ENCODE measurements around the gene NUP210.

Gene NUP210

GRCh38 chr3:13404626-13405452, 15.3 kb downstream of the NUP210 start:
- H3K4me3 ChIP-seq (ENCODE audit: low read depth, low read length): no peak overlapping the region
- TF ChIP-seq CTCF (IDR thresholded peaks at IDR 0.05; ENCODE audit: insufficient read depth, low read depth, low read length, missing control alignments): no peak
- no peak for DNase-seq (ENCODE audit: low read depth)

GRCh38 chr3:13403847-13404246, 16.3 kb downstream of the NUP210 start:
- no peak for DNase-seq (ENCODE audit: low read depth)
- H3K4me3 ChIP-seq (ENCODE audit: low read depth, low read length): no peak overlapping the region
- TF ChIP-seq CTCF (IDR thresholded peaks at IDR 0.05; ENCODE audit: insufficient read depth, low read depth, low read length, missing control alignments): no peak

- H3K4me3 ChIP-seq (ENCODE audit: low read depth, low read length): no peak overlapping the region
- no peak for TF ChIP-seq CTCF (IDR thresholded peaks at IDR 0.05; ENCODE audit: insufficient read depth, low read depth, low read length, missing control alignments)
- no peak for DNase-seq (ENCODE audit: low read depth)
Observed at GRCh38 chr3:13403213-13403819, 16.8 kb downstream of the NUP210 start.

GRCh38 chr3:13401149-13401548, 19.0 kb downstream of the NUP210 start:
- H3K4me3 ChIP-seq (ENCODE audit: low read depth, low read length): no peak overlapping the region
- DNase-seq (ENCODE audit: low read depth): no peak
- no peak for TF ChIP-seq CTCF (IDR thresholded peaks at IDR 0.05; ENCODE audit: insufficient read depth, low read depth, low read length, missing control alignments)

GRCh38 chr3:13400114-13400673, 19.9 kb downstream of the NUP210 start:
- no peak for DNase-seq (ENCODE audit: low read depth)
- H3K4me3 ChIP-seq (ENCODE audit: low read depth, low read length): no peak overlapping the region
- no peak for TF ChIP-seq CTCF (IDR thresholded peaks at IDR 0.05; ENCODE audit: insufficient read depth, low read depth, low read length, missing control alignments)

GRCh38 chr3:13399603-13400002, 20.5 kb downstream of the NUP210 start:
- TF ChIP-seq CTCF (IDR thresholded peaks at IDR 0.05; ENCODE audit: insufficient read depth, low read depth, low read length, missing control alignments): no peak
- H3K4me3 ChIP-seq (ENCODE audit: low read depth, low read length): no peak overlapping the region
- no peak for DNase-seq (ENCODE audit: low read depth)

Measured in GM12865 (cell line).